Fibroblast of peridontal ligament (primary cell): ENCODE data around the gene GRK1.
"Not testable (repeated sequence)": the region's sequence is repeated elsewhere in the genome, so short reads cannot be mapped to it uniquely, and the experiment has no call there.

Experiments used
- DNase-seq: peaks from one replicate; pipeline ENCODE4 v3.0.0-alpha.2; 2010; ENCODE audit errors: extremely low read depth

Gene GRK1

DNA sequence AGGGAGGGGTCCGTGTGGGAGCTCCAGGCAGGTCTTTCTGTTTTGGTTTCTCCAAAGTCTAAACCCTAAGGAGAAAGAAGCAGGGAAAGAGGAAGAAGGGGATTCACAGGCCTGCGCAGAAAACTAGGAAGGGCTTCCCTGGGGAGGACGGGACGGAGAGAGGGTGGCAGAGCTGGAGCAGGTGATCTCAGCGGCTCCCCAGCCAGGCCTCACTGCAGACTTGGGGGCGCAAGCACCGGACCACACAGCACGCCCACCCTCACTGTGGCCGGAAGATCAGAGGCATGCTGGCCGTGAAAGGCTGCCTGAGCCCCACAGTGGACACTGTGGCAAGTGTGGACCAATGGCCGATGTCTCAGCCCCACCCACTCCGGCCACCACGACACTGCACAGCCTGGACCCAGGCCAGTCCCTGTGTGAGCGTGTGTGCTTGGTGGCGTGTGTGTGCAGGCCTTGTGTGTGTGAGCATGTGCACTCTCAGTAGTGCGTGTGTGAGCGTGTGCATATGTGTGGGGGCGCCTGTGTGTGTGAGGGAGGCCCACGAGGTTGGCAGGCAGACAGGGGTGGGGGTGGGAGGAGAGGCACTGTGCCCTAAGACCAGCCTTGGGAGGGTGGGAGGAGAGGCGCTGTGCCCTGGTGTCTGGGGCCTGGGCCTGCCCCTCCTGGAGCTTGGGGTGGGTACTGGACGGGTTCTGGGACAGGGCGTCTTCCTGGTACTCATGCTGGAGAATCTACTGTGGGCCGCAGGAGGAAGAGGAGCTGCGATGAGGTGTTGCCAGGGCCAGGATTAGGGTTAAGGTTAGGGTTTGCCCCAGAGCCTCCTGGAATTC lies 76.6 kb downstream of the GRK1 start:
- no peak for DNase-seq

DNA sequence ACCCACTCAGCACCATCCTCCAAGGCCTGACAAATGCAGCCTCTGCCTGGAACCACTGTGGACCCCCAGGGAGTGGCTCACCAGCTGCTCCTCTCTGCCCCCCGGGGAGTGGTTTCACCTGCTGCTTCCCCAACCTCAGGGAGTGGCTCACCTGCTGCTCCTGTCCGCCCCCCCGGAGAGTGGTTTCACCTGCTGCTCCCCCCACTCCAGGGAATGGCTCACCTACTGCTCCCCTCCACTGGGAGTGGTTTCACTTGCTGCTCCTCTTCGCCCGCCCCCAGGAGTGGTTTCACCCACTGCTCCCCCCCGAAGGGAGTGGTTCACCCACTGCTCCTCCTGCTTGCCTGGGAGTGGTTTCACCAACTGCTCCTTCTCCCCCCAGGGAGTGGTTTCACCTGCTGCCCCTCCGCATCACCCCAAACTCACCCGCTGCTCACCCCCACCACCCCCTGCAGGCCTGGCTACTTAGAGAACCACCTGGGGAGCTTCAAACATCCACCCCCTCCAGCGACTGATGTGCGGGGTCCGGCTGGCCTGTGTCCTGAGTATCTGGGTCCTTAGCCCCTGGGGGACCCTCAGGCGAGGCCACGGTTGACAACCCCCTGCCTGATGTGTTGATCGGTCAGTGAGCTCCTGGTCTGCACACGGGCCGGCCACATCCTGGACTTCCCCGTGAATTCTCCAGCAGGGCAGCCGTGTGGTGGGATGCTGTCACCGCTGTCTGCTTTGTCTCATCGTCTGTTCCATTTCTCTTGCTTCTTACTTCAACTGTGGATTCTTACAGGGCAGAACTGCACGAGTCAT lies 77.4 kb downstream of the GRK1 start:
- no peak for DNase-seq

DNA sequence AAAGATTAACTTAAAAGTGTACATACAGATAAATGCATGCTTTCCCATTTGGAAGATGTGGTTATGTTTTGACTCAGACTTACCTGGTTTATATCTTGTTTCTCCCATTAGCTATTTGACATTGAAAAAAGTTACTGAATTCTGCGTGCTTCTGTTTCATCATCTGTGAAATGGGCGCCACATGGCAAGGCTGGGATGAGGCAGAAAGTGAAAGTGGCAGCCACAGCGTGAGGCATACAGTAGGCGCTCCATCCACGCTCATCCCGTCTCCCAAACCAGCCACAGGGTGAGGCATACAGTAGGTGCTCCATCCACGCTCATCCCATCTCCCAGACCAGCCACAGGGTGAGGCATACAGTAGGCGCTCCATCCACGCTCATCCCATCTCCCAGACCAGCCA lies 78.0 kb downstream of the GRK1 start:
- DNase-seq: no peak

DNA sequence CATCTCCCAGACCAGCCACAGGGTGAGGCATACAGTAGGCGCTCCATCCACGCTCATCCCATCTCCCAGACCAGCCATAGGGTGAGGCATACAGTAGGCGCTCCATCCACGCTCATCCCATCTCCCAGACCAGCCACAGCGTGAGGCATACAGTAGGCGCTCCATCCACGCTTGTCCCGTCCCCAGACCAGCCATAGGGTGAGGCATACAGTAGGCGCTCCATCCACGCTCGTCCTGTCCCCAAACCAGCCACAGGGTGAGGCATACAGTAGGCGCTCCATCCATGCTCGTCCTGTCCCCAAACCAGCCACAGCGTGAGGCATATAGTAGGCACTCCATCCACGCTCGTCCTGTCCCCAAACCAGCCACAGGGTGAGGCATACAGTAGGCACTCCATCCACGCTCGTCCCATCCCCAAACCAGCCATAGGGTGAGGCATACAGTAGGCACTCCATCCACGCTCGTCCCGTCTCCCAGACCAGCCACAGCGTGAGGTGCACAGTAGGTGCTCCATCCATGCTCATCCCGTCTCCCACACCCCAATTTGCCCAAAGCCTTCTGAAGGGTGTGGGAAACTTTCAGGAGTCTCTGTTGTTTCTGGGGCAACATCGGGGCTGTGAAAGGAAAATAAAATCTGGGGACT lies 78.6 kb downstream of the GRK1 start:
- not testable (repeated sequence) for DNase-seq

DNA sequence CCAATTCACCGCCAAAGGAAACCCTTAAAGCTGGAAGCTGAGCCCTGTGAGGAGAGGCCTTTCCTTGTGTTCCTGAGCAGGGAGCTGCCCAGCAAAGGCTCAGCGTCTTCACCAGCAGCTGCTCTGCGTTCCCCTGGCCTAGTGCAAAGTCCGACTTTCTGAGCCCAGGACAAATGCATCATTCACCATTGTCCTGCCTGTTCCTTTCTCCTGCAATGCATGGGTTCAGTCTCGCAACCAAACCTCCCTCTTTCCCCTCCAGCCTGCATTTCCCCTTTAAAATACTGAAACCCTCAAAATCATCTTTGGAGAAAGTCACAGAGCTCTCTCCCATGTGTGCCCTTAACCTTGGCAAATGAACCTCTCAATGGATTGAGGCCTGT lies 79.1 kb downstream of the GRK1 start:
- DNase-seq: no peak

DNA sequence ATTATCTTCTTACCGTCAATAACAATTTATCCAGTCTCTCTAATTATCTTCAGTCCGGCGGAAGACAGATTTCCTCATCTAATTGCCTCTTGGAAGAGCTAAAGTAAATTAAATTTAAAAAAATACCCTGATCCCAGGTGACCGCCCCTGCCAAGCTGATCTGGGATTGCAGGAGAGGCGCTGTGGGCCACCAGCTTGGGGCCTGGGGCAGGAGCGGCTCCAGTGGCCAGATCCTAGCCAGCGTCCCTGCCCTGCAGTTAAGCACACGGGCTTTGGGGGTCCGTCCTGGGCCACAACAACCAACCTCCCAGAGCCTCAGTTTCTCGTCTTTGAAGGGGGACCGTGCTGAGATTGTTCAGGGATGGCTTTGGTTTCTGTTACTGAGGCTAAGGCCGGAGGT lies 79.7 kb downstream of the GRK1 start:
- DNase-seq: no peak

DNA sequence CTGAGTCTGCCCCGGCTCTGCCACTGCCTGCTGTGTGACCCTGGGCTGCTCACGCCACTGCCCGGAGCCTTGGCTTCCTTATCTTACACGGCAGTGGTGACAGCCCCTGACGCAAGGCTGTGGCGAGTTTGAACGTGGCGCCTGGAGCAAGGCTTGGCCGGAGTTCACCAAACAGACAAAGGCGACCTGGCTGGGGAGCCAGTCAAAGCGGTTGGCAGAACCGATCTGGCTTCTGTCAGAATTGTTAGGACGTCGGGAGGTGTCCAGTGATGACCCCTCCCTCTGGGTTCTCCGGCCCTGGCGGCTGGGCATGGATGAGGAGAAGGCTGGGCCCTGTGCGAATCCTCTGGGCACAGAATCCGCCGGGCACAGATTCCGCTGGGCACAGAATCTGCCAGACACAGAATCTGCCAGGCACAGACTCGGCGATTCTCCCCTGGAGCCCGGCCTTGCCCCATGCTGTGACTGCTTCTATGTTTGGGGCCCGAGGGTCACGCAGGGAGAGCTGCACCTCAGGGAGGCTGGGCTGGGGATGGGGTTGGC lies 80.3 kb downstream of the GRK1 start:
- no peak for DNase-seq

DNA sequence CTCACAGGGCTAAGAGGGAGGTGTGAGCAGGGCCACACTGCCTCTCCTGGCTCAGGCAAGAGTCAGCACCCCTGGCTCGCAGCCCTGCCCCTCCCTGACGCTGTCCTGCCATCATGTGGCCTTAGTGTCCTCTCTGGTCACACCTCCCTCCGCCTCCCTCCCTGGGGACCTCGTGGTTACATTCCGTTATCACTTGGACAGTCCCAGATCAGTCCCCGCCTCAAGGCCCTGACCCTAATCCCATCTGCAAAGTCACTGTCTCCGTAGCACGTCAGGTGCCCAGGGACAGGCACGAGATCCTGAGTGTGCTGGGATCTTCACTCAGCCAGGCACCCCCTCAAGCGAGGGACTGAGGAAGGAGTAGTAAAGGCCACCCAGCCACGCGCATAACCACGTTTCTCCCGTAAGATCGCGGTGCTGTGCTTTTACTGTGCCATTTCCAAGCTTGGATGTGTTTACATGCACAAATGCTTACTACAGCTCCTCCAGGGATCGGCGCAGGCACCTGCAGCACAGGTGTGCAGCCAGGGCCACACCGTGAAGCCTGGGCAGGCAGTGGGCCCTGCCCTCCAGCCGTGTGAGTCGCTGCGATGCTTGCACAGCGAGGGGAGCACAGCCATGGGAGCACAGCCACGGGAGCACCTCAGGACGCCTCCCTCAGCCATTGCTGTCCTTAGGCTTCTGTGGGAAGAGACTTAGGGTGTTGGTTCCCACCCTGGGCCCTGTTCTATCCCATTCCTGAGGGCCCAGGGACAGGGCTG lies 81.3 kb downstream of the GRK1 start:
- no peak for DNase-seq

DNA sequence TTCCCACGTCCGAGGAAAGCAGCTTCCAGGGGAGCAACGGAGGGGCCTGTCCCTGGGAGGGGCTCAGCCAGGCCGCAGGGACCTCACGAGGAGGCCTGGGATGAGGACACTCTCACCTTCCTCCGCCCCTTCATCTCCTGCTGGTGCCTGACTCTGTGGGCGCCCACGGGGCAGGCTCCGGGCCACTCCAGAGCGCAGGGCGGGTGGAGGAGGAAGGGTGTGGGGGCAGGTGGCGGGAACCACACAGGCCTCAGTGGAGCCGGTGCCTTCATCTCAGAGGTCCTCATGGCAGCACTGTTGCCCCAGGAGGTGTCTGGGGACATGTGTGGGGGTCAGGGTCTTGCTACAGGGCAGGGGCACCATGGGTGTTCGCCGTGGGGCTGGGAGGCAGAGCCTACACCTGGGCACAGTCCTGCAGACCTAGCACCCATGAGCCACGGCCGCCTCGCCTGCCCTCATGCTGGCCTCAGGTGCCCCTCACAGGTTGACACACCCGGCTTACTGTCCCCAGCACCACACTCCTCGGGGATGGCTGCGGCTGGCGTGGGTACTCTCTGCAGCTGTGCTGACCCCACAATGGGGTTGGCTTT lies 81.9 kb downstream of the GRK1 start:
- no peak for DNase-seq

DNA sequence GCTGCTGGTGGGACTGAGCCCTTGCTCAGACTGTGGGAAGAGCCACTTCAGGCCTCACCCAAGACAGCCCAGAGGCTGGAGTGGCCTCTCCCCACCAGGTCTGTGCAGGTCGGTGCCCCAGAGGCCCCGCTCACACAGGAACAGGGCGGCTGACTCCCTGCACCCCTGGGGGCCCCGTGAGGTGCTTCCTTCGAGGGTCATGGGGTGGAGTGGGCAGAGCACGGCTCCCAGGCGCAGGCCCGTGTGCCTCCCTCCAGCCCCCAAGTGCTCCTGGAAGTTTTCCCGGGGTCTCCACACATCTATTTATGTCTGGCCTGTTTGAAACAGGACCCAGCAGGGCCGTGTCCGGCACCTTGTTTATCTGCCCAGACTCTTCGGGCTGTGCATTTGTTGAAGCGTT lies 82.5 kb downstream of the GRK1 start:
- DNase-seq: no peak

DNA sequence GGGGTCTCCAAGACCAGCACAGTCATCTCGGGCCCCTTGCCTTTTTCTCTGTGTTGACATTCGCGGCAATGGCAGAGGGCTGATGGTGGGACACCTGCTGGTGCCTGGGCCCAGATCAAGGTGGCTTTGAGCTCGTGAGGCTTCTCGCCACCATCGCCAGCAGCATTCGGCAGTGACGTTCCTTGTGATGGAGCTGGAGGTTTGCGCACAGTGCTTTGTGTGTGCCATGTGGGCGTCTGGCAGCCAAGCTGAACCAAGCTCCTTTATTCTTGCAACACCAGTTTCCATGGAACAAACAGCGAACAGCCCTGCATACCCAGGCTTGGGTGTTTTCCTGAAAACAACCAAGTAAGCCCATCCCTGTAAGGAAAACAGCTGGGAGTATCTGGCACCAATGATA lies 82.9 kb downstream of the GRK1 start:
- DNase-seq: no peak

DNA sequence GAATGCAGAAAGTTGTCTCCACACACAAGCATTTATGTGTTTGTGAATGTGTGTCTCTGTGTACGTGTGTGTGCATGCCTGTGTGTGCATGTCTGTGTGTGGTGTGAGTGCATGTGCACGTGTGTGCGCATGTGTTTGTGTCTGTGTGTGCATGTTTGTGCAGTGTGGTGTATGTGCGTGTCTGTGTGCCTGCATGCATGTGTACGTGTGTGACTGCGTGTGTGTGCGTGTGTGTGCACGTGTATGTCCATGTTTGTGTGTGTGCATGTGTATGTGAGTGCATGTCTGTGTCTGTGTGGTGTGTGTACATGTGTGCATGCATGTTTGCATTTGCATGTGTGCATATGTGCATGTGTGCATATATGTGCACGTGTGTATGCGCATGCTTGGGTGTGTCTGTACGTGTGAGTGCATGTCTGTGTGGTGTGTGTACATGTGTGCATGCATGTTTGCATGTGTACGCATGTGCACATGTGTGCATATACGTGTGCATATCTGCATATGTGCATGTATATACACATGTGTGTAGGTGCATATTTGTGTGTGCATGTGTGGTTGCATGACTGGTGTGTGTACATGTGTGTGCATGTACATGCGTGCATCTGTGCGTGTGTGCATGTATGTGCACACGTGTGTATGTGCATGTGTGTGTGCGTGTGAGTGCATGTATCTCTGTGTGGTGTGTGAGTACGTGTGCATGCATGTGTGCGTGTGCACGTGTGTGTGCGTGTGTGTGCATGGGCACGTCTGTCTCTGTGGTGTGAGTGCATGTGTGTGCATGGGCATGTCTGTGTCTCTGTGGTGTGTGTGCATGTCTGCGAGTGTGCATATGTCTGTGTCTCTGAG lies 83.8 kb downstream of the GRK1 start:
- no peak for DNase-seq

DNA sequence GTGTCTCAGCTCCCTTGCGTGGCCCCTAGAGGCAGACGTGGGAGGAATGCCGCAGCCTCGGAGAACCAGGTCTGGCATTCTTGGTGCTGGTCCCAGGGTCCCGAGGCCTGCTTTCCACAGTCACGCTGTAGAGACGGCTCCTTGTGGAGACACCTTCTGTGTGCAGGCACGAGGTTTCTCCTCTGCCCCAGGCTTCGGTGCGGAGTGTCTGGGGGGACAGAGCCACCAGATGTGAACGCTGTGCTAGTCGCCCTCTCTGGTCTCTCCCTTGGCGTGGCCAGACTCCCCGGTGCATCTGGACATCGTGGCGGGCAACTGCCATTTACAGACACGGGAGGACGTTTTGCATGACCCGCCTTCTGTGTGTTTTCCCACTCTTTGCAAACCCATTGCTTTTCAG lies 84.5 kb downstream of the GRK1 start:
- no peak for DNase-seq

DNA sequence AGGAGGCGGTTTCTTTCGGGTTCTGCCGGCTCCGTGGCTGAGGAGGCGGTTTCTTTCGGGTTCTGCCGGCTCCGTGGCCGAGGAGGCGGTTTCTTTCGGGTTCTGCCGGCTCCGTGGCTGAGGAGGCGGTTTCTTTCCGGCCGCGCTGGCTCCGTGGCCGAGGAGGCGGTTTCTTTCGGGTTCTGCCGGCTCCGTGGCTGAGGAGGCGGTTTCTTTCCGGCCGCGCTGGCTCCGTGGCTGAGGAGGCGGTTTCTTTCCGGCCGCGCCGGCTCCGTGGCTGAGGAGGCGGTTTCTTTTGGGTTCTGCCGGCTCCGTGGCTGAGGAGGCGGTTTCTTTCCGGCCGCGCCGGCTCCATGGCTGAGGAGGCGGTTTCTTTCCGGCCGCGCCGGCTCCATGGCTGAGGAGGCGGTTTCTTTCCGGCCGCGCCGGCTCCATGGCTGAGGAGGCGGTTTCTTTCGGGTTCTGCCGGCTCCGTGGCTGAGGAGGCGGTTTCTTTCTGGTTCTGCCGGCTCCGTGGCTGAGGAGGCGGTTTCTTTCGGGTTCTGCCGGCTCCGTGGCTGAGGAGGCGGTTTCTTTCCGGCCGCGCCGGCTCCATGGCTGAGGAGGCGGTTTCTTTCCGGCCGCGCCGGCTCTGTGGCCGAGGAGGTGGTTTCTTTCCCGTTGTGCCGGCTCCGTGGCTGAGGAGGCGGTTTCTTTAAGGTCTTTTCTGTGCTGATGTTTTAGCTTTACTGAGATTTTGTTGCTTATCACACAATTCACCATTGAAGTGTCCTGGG lies 85.4 kb downstream of the GRK1 start:
- DNase-seq: not testable (repeated sequence)

DNA sequence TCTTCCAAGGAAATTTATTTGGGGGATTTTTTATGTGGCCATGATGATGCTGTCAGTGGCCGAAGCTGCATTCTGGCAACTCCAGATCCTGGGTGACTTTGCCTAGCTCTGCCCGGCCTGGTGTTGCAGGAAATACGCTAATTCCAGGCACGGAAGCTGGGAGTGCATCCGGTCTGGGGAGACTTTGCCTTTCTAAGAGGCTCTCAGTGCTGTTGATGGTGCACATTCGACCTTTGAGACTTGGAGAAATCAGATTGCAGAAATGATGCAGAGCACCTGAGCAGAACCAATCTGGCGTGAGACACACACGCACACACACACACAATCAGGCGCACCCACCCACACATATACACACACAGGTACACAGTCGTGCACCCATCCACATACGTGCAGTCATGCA lies 86.2 kb downstream of the GRK1 start:
- DNase-seq: no peak

DNA sequence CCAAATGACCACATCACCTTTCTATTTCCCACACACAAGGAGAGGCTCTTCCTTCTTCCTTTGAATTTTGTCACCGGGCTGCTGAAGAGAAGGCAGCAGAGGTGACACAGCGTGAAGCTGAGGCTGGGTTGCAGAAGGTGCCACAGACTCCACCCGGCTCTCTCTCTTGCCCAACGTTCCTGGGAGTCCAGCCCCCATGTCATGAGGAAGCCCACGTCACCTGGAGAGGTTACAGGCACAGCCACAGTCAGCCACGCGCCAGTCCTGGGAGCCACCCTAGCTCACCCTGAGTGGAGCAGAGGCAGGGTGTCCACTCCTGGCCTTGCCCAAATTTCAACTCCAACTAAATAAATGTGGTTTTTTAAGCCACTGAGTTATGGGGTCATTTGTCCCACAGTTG lies 87.2 kb downstream of the GRK1 start:
- no peak for DNase-seq

DNA sequence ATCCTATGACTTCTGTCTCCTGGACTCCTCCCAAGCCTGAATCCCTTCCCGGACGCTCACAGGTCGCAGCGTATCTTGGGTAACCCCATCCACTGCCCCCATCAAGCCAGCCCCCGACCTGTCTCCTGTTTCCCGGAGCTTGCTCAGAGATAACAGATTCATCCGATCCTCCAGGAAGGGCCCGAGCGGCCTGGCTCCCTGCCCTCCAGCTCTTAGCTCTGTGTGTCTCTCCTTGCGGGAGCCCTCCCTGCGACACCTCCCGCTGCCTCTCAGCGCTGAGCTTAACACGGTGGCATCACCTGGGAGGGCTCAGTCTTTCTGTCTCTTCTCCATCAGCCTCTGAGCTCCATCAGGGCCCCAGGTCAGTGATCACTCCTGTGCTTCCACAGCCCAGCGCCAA lies 87.7 kb downstream of the GRK1 start:
- no peak for DNase-seq

DNA sequence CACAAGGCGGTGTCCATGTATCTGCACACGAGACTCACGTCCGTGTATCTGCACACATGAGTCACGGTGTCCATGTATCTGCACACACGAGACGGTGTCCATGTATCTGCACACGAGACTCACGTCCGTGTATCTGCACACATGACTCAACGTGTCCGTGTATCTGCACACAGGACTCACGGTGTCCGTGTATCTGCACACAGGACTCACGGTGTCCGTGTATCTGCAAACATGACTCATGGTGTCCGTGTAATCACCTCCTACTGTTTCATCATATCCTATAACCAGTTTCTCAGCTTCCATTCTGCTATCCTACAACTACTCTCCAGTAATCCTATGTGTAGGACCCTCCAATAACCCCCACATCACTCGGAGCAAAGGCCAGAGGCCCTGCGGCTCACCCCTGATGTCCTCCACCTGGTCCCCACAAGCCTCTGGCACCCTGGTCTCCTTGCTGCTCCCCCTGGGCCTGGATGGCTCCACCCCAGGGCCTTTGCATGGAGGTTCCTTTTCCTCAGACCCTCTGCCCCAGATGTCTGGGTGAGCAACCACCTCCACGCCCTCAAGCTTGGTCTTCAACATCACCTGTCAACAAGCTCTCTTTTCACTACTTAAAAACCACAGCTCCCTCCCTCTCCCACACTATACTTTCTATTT lies 89.5 kb downstream of the GRK1 start:
- DNase-seq: no peak
